PC-9 (cell line): ENCODE measurements around the gene RAD9A.

Source experiments
- EZH2 ChIP-seq: fragments of 200-600 bp; sonication (generic); IDR thresholded peaks from 2 replicates; pipeline ENCODE4 v1.8.0; 2017; ENCODE audit warnings: antibody characterized with exemption, low read depth
- TF ChIP-seq, protein P1 (sequence below): fragments of 200-600 bp; sonication (generic); conservative IDR thresholded peaks from 2 replicates; pipeline ENCODE4 v1.6.1; 2017; ENCODE audit warnings: mixed run types, antibody characterized with exemption, mild to moderate bottlenecking, moderate library complexity

DNA sequence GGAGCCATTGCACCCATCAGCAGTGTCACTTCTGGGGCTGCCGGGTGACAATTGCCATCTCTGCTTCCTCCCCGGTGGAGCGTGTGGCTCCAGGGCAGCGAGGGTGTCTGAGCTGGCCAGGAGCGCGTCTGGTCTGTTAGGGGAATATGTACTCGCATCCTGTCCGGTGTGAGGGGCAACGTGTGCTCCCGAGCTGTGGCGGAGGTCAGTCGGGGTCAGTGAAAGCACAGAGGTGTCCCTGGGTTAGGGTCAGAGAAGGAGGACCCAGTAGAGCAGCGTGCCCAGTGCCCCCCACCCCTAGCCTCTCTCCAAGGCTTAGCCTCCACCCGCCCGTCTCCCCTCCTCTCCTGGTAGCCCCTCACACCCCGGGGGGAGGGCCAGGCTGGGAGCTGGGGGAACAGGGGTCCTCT, 19.9 kb upstream of the RAD9A start:
- TF ChIP-seq, protein P1, sequence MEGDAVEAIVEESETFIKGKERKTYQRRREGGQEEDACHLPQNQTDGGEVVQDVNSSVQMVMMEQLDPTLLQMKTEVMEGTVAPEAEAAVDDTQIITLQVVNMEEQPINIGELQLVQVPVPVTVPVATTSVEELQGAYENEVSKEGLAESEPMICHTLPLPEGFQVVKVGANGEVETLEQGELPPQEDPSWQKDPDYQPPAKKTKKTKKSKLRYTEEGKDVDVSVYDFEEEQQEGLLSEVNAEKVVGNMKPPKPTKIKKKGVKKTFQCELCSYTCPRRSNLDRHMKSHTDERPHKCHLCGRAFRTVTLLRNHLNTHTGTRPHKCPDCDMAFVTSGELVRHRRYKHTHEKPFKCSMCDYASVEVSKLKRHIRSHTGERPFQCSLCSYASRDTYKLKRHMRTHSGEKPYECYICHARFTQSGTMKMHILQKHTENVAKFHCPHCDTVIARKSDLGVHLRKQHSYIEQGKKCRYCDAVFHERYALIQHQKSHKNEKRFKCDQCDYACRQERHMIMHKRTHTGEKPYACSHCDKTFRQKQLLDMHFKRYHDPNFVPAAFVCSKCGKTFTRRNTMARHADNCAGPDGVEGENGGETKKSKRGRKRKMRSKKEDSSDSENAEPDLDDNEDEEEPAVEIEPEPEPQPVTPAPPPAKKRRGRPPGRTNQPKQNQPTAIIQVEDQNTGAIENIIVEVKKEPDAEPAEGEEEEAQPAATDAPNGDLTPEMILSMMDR, result no peak
- TF ChIP-seq EZH2, result no peak
